ENCODE measurements around the gene IFT57.

Gene IFT57

DNA sequence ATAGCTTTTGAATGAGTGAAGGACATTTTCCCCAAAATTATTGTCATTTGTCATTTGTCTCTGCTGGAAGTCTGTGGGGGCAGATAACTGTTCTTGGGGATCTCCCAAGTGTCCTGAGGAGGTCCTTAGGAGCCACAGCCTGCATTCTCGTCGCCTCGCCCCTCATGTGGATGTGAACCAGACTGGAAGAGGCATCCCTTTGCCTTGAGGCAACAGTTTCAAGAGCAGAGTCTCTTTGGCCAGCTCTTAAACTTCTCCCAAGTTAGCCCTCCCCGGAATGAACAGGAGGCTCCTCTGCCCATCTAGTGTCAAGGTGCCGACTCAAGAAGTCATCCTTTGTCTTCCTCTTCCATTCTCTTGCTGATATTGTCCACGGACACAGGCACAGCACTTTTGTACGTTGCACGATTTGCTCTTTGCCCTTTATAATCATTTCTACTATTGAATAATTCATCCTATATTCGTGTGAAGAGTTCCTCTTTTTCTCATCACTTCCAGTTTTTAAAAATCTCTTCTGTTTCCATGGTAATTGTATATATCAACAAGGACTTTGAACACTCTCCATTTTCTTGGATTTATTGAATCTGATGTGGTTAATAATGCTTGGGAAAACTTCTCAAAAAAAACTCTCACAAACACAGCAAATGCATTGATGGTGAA lies 90.6 kb downstream of the IFT57 start:
- Histone ChIP-seq H3K9me3 (replicated peaks in 1 of 11) (peaks cover 6 to 22% (median 11%) of the 10 kb centered on the region in 11 experiments; a peak in 14 of 22 replicates), H3K9ac (peak overlapping the region in 2 of 11 experiments; percentile 61 to 65; a peak in 4 of 22 replicates), H3K27ac (peak overlapping the region; percentile 30 to 86 (median 46); a peak in 19 of 22 replicates), H3K4me1 (peaks cover 57 to 78% (median 71%) of the 10 kb centered on the region in 10 experiments), H3K4me3 (peak overlapping the region in 1 of 10 experiments; percentile 42; a peak in 1 of 20 replicates), H3K36me3 (peaks cover 0 to 28% (median 13%) of the 10 kb centered on the region in 11 experiments; a peak in 16 of 22 replicates), H4K20me1 (no peaks in the 10 kb centered on the region), H3K27me3 (no peaks in the 10 kb centered on the region), H3K4me2 (peak overlapping the region; percentile 70 to 95 (median 82); a peak in 21 of 22 replicates)
- TF ChIP-seq Cebpa-rat (IDR thresholded peaks at IDR 0.05): no peak

DNA sequence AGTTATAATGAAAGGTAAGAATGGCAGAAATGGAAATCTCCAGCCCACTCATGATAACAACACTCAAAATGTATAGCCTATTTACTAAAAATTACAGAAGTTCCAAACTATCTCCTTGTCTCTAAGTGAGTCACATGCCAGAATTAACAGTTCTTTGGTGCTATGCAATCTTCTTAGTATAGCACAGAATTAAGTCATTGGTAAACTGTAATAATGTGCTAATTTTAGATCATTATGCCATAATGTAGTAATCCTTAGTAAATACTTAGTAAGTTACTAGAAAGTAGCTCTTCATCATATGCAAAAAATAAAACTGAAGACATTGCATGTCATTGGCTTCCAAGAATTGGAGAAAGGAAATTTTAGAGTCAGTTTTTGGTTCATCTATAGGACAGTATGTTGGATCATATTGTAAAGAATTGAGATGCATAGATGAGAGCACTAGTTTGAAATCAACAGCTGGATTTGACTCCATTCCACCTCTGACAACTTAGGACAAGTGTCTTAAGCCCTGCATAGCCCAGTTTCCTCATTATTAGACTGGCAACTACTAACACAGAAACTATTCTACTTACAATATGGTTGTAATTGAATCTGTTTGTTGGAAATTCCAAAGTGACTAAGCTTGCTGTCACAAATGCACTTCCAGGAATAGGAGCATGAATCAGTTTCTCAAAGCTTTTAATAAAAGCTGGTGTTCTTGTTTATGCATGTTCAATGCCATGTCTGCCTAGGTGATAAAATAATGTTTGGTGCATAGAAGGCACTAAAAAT lies 91.3 kb downstream of the IFT57 start:
- Histone ChIP-seq H4K20me1 (no peaks in the 10 kb centered on the region), H3K9me3 (replicated peaks in 1 of 11) (peaks cover under 1 to 15% (median 6%) of the 10 kb centered on the region in 11 experiments; a peak in 11 of 22 replicates), H3K9ac (peak overlapping the region in 2 of 11 experiments; percentile 61 to 63; a peak in 3 of 22 replicates), H3K27ac (peak overlapping the region in 10 of 11 experiments; percentile 30 to 86 (median 49); a peak in 15 of 22 replicates), H3K4me1 (peaks cover 63 to 85% (median 78%) of the 10 kb centered on the region in 10 experiments), H3K27me3 (no peaks in the 10 kb centered on the region), H3K4me2 (peak overlapping the region; percentile 70 to 95 (median 78); a peak in 21 of 22 replicates), H3K36me3 (peaks cover 0 to 22% (median 6%) of the 10 kb centered on the region in 11 experiments; a peak in 12 of 22 replicates), H3K4me3 (no peak overlapping the region)
- TF ChIP-seq Cebpa-rat (IDR thresholded peaks at IDR 0.05): no peak

DNA sequence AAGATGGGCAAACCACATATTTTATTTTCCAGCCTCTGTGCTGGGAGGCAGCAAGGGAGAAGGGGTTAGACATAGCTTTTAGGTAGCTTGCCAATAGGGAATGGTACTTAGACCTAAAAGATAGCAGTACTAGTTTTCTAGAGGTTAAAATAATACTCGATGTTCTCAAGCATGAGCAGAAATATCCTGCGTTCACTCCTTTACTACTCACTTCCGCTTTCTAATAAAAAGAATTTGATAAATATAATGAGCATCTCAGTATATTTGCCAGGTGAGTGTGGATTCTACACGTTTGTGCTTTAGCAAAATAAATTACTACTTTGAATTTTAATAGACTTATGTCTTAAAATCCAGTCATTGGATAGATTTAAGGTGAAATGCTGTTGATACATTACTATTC lies 92.0 kb downstream of the IFT57 start:
- Histone ChIP-seq H3K4me1 (peaks cover 69 to 92% (median 82%) of the 10 kb centered on the region in 10 experiments), H3K9me3 (replicated peaks in 1 of 11) (peaks cover 0 to 15% (median 6%) of the 10 kb centered on the region in 11 experiments; a peak in 10 of 22 replicates), H3K4me3 (no peak overlapping the region), H3K36me3 (peaks cover 0 to 17% (median 2%) of the 10 kb centered on the region in 11 experiments; a peak in 8 of 22 replicates), H3K9ac (no peak overlapping the region), H4K20me1 (no peaks in the 10 kb centered on the region), H3K27ac (peak overlapping the region in 4 of 11 experiments; percentile 21 to 86 (median 60); a peak in 5 of 22 replicates), H3K4me2 (peak overlapping the region in 9 of 11 experiments; percentile 1 to 89 (median 36); a peak in 9 of 22 replicates), H3K27me3 (no peaks in the 10 kb centered on the region)
- TF ChIP-seq Cebpa-rat (IDR thresholded peaks at IDR 0.05): no peak

DNA sequence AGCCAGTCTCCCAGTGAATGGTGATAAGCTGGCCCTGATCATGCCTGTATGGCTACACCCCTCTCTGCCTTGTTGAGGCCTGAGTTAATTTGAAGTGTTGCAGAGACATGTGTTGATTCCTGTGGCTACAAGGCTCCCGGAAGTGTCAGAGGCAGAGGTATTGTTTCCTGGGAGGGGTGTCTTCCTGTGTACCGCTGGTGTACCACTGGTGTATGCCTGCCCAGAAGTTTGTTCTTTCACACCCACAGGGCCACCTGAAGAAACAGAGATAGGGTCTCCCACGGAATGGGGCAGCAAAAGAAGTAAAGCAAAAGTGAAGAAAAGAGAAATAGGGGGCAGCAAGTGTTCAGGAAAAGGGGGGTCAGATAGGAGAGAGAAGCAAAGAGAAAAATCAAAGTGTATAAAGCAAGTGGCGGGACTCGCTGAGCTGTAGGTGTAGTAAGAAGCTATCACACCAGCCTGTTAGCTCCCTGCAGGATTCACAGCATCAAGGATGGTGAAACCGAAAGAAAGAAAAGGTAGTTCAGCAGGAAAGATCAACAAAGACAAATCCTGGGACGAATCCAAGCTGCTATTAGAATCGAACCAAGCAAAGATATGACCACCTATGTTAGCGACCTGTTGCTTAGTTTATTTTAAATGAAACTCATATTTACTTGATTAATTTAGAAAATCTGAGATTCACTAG lies 94.8 kb downstream of the IFT57 start:
- H3K4me2 ChIP-seq: peak overlapping the region; percentile 71 to 97 (median 86)
- peaks cover 0 to 15% (median 6%) of the 10 kb centered on the region in 11 experiments; a peak in 10 of 22 replicates for H3K9me3 ChIP-seq (replicated peaks in 1 of 11)
- peaks cover 61 to 91% (median 78%) of the 10 kb centered on the region in 10 experiments for H3K4me1 ChIP-seq
- H3K27ac ChIP-seq: peak overlapping the region in 10 of 11 experiments; percentile 28 to 99 (median 96); a peak in 21 of 22 replicates
- H3K27me3 ChIP-seq: no peaks in the 10 kb centered on the region
- peak overlapping the region in 8 of 11 experiments; percentile 4 to 91 (median 60); a peak in 13 of 22 replicates for H3K9ac ChIP-seq
- peaks cover 0 to 15% (median 0%) of the 10 kb centered on the region in 11 experiments; a peak in 4 of 22 replicates for H3K36me3 ChIP-seq
- no peaks in the 10 kb centered on the region for H4K20me1 ChIP-seq
- TF ChIP-seq Cebpa-rat (IDR thresholded peaks at IDR 0.05): no peak
- H3K4me3 ChIP-seq: peak overlapping the region in 9 of 10 experiments; percentile 12 to 61 (median 23); a peak in 11 of 20 replicates

DNA sequence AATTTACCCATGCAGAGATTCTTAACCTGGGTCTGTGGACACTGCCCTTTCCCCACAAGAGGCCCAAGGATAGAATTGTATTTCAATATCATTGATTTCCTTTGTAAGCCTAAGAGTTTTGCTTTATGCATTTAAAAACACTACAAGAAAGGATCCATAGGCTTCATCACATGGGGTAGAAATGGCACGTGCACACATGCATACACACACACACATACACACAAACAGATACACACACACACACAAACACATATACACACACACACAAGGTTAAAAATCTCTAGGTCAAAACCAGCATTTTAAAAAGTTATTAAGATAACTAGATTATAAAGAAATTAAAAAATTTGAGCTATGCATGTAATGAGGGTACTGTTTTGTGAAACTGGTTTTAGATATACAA lies 95.9 kb downstream of the IFT57 start:
- Histone ChIP-seq H3K4me2 (peak overlapping the region; percentile 71 to 97 (median 86); a peak in 21 of 22 replicates), H3K9me3 (replicated peaks in 1 of 11) (peaks cover 0 to 15% (median 6%) of the 10 kb centered on the region in 11 experiments; a peak in 10 of 22 replicates), H4K20me1 (no peaks in the 10 kb centered on the region), H3K4me3 (peak overlapping the region in 9 of 10 experiments; percentile 41 to 64 (median 58); a peak in 17 of 20 replicates), H3K27ac (peak overlapping the region in 10 of 11 experiments; percentile 91 to 99 (median 97); a peak in 19 of 22 replicates), H3K27me3 (no peaks in the 10 kb centered on the region), H3K36me3 (peaks cover 0 to 15% (median 0%) of the 10 kb centered on the region in 11 experiments; a peak in 4 of 22 replicates), H3K4me1 (peaks cover 51 to 80% (median 67%) of the 10 kb centered on the region in 10 experiments), H3K9ac (peak overlapping the region in 10 of 11 experiments; percentile 80 to 94 (median 88); a peak in 19 of 22 replicates)
- no peak for TF ChIP-seq Cebpa-rat (IDR thresholded peaks at IDR 0.05)

DNA sequence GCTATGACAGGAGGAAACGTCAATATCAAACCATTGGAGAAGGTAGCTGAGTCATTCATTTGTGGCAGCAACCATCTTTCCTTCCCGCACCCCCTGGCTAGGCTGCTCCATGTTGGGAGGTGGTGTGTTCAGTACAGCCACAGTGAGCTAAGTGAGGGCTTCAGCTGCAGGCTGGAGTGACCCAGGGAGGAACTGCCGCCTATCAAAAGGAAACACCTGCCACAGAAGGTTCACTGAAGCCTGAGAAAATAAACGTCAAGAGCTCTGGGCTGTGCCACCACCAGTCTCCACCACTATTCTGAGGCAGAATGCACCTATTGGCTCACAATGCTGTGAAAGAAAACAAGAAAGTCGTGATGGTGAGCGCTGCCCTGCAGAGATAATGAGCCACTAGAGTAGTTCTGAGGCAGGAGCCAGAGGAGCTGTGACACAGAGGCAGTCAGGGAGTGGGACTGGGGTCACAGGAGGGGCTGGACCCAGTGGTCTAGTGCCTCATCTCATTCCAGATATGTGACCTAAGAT lies 96.6 kb downstream of the IFT57 start:
- Histone ChIP-seq H3K4me2 (peak overlapping the region; percentile 71 to 97 (median 86)), H3K36me3 (peaks cover 0 to 15% (median 0%) of the 10 kb centered on the region in 11 experiments; a peak in 4 of 22 replicates), H4K20me1 (no peaks in the 10 kb centered on the region), H3K27me3 (no peaks in the 10 kb centered on the region), H3K4me1 (peaks cover 50 to 79% (median 64%) of the 10 kb centered on the region in 10 experiments), H3K4me3 (peak overlapping the region; percentile 21 to 64 (median 56)), H3K9ac (peak overlapping the region; percentile 79 to 94 (median 88); a peak in 21 of 22 replicates), H3K27ac (peak overlapping the region; percentile 90 to 99 (median 97)), H3K9me3 (replicated peaks in 1 of 11) (peaks cover 0 to 15% (median 6%) of the 10 kb centered on the region in 11 experiments; a peak in 10 of 22 replicates)
- TF ChIP-seq Cebpa-rat (IDR thresholded peaks at IDR 0.05): no peak

DNA sequence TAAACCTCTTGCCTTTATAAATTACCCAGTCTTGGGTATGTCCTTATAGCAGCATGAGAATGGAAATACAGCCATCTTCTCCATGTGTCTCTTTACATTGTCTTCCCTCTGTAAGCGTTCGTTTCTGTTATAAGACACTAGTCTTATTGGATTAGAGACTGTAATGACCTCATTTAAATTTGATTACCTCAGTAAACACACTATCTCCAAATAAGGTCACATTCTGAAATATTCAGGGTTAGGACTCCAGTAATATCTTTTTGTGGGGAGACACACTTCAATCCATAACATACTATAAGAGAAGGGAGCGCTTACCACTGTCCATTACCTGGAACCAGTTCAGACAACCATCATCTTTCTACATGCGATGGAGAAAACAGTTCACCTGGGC lies 97.1 kb downstream of the IFT57 start:
- H3K27ac ChIP-seq: peak overlapping the region; percentile 90 to 99 (median 97)
- H3K36me3 ChIP-seq: peaks cover 0 to 15% (median 0%) of the 10 kb centered on the region in 11 experiments; a peak in 4 of 22 replicates
- H3K4me2 ChIP-seq: peak overlapping the region; percentile 71 to 97 (median 86)
- H3K27me3 ChIP-seq: no peaks in the 10 kb centered on the region
- peaks cover 50 to 78% (median 65%) of the 10 kb centered on the region in 10 experiments for H3K4me1 ChIP-seq
- H3K4me3 ChIP-seq: peak overlapping the region; percentile 21 to 64 (median 56)
- peaks cover 0 to 15% (median 6%) of the 10 kb centered on the region in 11 experiments; a peak in 10 of 22 replicates for H3K9me3 ChIP-seq (replicated peaks in 1 of 11)
- H3K9ac ChIP-seq: peak overlapping the region; percentile 79 to 94 (median 88)
- no peaks in the 10 kb centered on the region for H4K20me1 ChIP-seq
- no peak for TF ChIP-seq Cebpa-rat (IDR thresholded peaks at IDR 0.05)
